Hepatocyte (in vitro differentiated cells): ENCODE measurements around the gene ADAMTSL3.

Experiments
- EZH2 ChIP-seq: fragments of 200-600 bp; sonication (generic); IDR thresholded peaks from 2 replicates; pipeline ENCODE4 v1.6.1; 2016; ENCODE audit warnings: antibody characterized with exemption, mild to moderate bottlenecking, borderline replicate concordance
- TF ChIP-seq, protein P1 (sequence below): fragments of 200-600 bp; sonication (generic); IDR thresholded peaks from 2 replicates; pipeline ENCODE4 v1.5.1; 2016; ENCODE audit warnings: antibody characterized with exemption, mild to moderate bottlenecking; ENCODE audit not compliant: poor library complexity

DNA sequence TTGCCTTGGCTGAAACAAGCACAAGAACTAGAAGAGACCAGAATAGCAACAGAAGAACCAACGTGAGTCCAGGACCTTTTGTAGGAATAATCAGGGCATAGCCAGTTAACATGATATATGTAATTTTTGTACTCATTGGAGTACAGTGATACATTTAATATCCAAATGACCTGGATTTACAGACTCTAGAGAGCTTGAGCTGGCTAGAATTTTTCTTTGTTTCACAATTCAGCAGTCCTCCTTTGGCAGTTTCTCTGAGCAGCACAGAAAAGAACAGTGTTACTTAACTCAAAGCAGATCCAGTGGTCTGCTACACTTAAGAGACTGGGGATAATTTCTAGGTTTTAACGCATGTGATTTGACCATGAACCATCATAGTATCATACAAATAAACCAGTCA, 245.7 kb downstream of the ADAMTSL3 start:
- TF ChIP-seq, protein P1, sequence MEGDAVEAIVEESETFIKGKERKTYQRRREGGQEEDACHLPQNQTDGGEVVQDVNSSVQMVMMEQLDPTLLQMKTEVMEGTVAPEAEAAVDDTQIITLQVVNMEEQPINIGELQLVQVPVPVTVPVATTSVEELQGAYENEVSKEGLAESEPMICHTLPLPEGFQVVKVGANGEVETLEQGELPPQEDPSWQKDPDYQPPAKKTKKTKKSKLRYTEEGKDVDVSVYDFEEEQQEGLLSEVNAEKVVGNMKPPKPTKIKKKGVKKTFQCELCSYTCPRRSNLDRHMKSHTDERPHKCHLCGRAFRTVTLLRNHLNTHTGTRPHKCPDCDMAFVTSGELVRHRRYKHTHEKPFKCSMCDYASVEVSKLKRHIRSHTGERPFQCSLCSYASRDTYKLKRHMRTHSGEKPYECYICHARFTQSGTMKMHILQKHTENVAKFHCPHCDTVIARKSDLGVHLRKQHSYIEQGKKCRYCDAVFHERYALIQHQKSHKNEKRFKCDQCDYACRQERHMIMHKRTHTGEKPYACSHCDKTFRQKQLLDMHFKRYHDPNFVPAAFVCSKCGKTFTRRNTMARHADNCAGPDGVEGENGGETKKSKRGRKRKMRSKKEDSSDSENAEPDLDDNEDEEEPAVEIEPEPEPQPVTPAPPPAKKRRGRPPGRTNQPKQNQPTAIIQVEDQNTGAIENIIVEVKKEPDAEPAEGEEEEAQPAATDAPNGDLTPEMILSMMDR: no peak
- TF ChIP-seq EZH2: no peak
